ENCODE measurements around the gene LKAAEAR1. TPM values are rescaled to one million over a fixed set of nuclear protein-coding genes. Genes with fewer than 3 reads are reported as not detected.
"Not testable (repeated sequence)": the region's sequence is repeated elsewhere in the genome, so short reads cannot be mapped to it uniquely, and the experiment has no call there.

LKAAEAR1 gene
- polyA plus RNA-seq (2012; ENCODE audit: insufficient read depth, insufficient read length): 1.2 TPM

GRCh38 chr20:64083804-64084684, at the start of gene LKAAEAR1:
LKAAEAR1 (minus strand) TSS chr20:64084398; CDS start chr20:64084219, 179 bp downstream.
- H3K4me3 ChIP-seq (ENCODE audit: low read length): peak within 1 kb of the TSS; percentile 47
- no peak for DNase-seq (ENCODE audit: low read depth, low spot score)

- H3K4me3 ChIP-seq (ENCODE audit: low read length): no peak overlapping the region
- DNase-seq (ENCODE audit: low read depth, low spot score): no peak
Observed at GRCh38 chr20:64131406-64131805, 47.2 kb upstream of the LKAAEAR1 start.

GRCh38 chr20:64130876-64131275, 46.7 kb upstream of the LKAAEAR1 start:
- no peak for DNase-seq (ENCODE audit: low read depth, low spot score)
- no peak overlapping the region for H3K4me3 ChIP-seq (ENCODE audit: low read length)

GRCh38 chr20:64130271-64130670, 46.1 kb upstream of the LKAAEAR1 start:
- DNase-seq (ENCODE audit: low read depth, low spot score): no peak
- H3K4me3 ChIP-seq (ENCODE audit: low read length): no peak overlapping the region

- H3K4me3 ChIP-seq (ENCODE audit: low read length): no peak overlapping the region
- DNase-seq (ENCODE audit: low read depth, low spot score): no peak
Observed at GRCh38 chr20:64129146-64129782, 45.1 kb upstream of the LKAAEAR1 start.

- not testable (repeated sequence) for DNase-seq (ENCODE audit: low read depth, low spot score); H3K4me3 ChIP-seq (ENCODE audit: low read length)
Observed at GRCh38 chr20:64123517-64123916, 39.3 kb upstream of the LKAAEAR1 start.

- DNase-seq (ENCODE audit: low read depth, low spot score); H3K4me3 ChIP-seq (ENCODE audit: low read length): not testable (repeated sequence)
Observed at GRCh38 chr20:64122927-64123326, 38.7 kb upstream of the LKAAEAR1 start.

GRCh38 chr20:64121586-64121985, 37.4 kb upstream of the LKAAEAR1 start:
- no peak for DNase-seq (ENCODE audit: low read depth, low spot score)
- no peak overlapping the region for H3K4me3 ChIP-seq (ENCODE audit: low read length)

- no peak for DNase-seq (ENCODE audit: low read depth, low spot score)
- no peak overlapping the region for H3K4me3 ChIP-seq (ENCODE audit: low read length)
Observed at GRCh38 chr20:64119681-64120341, 35.6 kb upstream of the LKAAEAR1 start.

GRCh38 chr20:64119301-64119680, 35.1 kb upstream of the LKAAEAR1 start:
- DNase-seq (ENCODE audit: low read depth, low spot score): no peak
- H3K4me3 ChIP-seq (ENCODE audit: low read length): no peak overlapping the region

GRCh38 chr20:64117432-64117777, 33.2 kb upstream of the LKAAEAR1 start:
- not testable (repeated sequence) for H3K4me3 ChIP-seq (ENCODE audit: low read length); DNase-seq (ENCODE audit: low read depth, low spot score)

GRCh38 chr20:64116541-64117431, 32.6 kb upstream of the LKAAEAR1 start:
- no peak overlapping the region for H3K4me3 ChIP-seq (ENCODE audit: low read length)
- no peak for DNase-seq (ENCODE audit: low read depth, low spot score)

GRCh38 chr20:64116016-64116415, 31.8 kb upstream of the LKAAEAR1 start:
- DNase-seq (ENCODE audit: low read depth, low spot score): no peak

GRCh38 chr20:64115171-64115911, 31.1 kb upstream of the LKAAEAR1 start:
- no peak overlapping the region for H3K4me3 ChIP-seq (ENCODE audit: low read length)
- no peak for DNase-seq (ENCODE audit: low read depth, low spot score)

More at GRCh38 chr20:64116016-64116415, 31.8 kb upstream of the LKAAEAR1 start:
- no peak overlapping the region for H3K4me3 ChIP-seq (ENCODE audit: low read length)

GRCh38 chr20:64114356-64114971, 30.3 kb upstream of the LKAAEAR1 start:
- DNase-seq (ENCODE audit: low read depth, low spot score): no peak
- no peak overlapping the region for H3K4me3 ChIP-seq (ENCODE audit: low read length)

- no peak for DNase-seq (ENCODE audit: low read depth, low spot score)
- H3K4me3 ChIP-seq (ENCODE audit: low read length): no peak overlapping the region
Observed at GRCh38 chr20:64113796-64114355, 29.7 kb upstream of the LKAAEAR1 start.

- H3K4me3 ChIP-seq (ENCODE audit: low read length): no peak overlapping the region
- DNase-seq (ENCODE audit: low read depth, low spot score): no peak
Observed at GRCh38 chr20:64113444-64113775, 29.2 kb upstream of the LKAAEAR1 start.

All from Jurkat, Clone E6-1 (cell line).